ENCODE data around the gene DPP6. TPM values are rescaled to one million over a fixed set of nuclear protein-coding genes. Genes with fewer than 3 reads are reported as not detected.
"Not testable (repeated sequence)": the region's sequence is repeated elsewhere in the genome, so short reads cannot be mapped to it uniquely, and the experiment has no call there.

DPP6 gene
- total RNA-seq, 2 experiments from 2014 or later: not detected

DNA sequence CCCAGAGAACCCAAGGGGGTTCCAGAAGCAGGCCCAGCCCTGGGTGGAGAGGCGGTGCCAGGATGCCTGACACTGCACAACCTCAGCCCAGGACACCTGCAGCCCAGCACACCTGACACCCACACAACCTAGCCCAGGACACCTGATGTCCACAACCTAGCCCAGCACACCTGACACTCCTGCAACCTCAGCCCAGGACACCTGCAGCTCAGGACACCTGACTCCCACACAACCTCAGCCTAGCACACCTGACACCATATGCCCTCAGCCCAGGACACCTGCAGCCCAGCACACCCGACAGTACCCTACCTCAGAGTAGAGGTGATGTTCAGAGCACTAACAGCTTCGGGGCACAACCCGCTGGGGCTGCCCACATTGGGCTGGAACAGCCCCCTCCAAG lies 863.4 kb downstream of the DPP6 start:
- CTCF ChIA-PET: interaction anchor here (1.3 to 3.4 kb wide), 2 partner anchors 13 to 437 kb away, joined by 3 to 15 read pairs; no protein-coding TSS in a partner anchor
- Mint-ChIP-seq H3K9me3 (no peaks in the 10 kb centered on the region), H3K4me1 (peaks cover 3% of the 10 kb centered on the region), H3K27ac (no peak overlapping the region), H3K36me3 (ENCODE audit: low read depth) (no peaks in the 10 kb centered on the region), H3K4me3 (no peak overlapping the region), H3K27me3 (peaks cover 10% of the 10 kb centered on the region)
- no peak for DNase-seq
- POLR2A ChIA-PET: no interaction called here

DNA sequence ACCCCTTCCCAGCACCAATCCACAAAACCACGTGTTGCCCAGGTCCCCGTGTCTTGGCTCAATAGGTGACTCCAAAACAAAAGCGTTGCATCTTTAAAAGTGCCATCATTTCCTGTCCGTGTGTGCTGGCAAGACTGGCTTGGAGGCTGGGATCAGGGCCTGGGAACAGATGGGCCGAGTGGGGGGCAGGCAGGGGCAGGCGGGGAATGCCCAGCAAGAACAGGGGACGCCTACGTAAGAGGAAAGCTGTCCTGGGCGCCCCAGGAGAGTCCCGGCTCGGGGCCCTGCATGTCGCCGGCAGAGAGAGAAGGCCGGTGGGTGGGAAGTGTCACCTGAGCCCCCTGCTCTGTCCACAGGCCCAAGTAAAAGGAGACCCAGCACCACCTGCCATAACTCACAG lies 864.2 kb downstream of the DPP6 start:
- no peak overlapping the region for H3K4me3 Mint-ChIP-seq
- peaks cover 8% of the 10 kb centered on the region for H3K27me3 Mint-ChIP-seq
- CTCF ChIA-PET: interaction anchor here (3.4 kb wide), 1 partner anchor 12 kb away, joined by 15 read pairs; no protein-coding TSS in a partner anchor
- no peak for DNase-seq
- H3K4me1 Mint-ChIP-seq: peaks cover 3% of the 10 kb centered on the region
- POLR2A ChIA-PET: no interaction called here
- no peak overlapping the region for H3K27ac Mint-ChIP-seq
- no peaks in the 10 kb centered on the region for H3K9me3 Mint-ChIP-seq
- no peaks in the 10 kb centered on the region for H3K36me3 Mint-ChIP-seq (ENCODE audit: low read depth)

DNA sequence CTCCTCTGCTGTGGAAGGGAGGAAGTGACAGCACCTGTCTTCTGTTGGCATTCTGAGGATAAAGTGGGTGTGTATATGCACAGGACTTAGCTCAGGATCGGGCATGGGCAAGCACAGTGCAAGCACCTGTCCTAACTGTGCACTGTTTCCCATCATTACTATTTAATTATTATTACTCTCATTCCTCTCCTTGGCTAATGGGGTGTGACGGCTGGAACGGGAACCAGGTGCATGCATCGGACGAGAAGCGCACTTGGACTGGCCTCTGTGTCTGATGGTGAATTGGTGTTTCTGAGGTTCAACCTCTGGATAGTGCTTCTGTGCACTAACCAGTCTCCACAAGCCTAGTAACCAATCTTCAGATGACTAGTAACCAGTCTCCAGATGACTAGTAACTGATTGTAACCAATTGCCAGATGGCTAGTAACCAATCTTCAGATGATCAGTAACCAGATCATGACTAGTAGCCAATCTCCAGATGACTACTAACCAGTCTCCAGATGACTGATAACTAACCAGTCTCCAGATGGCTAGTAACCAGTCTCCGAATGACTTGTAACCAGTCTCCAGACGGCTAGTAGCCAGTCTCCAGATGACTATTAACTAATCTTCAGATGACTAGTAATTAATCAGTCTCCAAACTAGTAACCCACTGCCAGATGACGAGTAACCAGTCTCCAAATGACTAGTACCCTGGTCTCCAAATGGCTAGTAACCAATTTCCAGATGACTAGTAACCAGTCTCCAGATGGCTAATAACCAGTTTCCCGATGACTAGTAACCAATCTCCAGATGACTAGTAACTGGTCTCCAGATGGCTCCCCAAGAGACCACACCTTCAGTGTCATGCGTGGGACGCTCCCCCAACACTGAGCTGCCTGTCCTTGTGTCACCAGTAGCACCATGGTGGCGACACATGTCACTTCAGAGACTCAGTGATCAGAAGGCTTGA lies 864.9 kb downstream of the DPP6 start:
- POLR2A ChIA-PET: no interaction called here
- no peak for DNase-seq

DNA sequence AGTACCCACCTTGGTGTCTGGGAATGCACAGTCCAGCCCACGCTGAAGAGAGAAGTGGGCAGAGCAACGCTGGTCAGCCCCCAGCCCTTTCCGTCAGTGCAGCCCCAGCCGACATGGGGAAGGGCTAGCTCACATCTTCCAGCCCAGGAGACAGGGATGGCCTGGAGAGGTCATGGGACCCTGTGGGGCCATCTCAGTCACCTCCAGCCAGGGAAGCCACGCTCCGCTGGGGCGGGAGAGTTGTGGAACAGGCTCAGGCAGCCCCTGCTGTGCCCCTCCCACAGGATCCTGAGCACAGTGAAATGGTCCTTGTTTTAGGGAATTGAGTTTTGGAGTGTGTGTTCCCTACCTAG lies 865.6 kb downstream of the DPP6 start:
- ChIA-PET POLR2A (no interaction called here), CTCF (interaction anchor here (1.2 kb wide), 1 partner anchor 10 kb away, joined by 3 read pairs; no protein-coding TSS in a partner anchor)
- Mint-ChIP-seq H3K36me3 (ENCODE audit: low read depth) (no peaks in the 10 kb centered on the region), H3K27me3 (peaks cover 10% of the 10 kb centered on the region), H3K27ac (no peak overlapping the region), H3K4me3 (no peak overlapping the region), H3K9me3 (no peaks in the 10 kb centered on the region), H3K4me1 (peaks cover 3% of the 10 kb centered on the region)
- no peak for DNase-seq

More for the DNA sequence above, 864.9 kb downstream of the DPP6 start:
- CTCF ChIA-PET: interaction anchor here (1.2 kb wide), 1 partner anchor 11 kb away, joined by 3 read pairs; no protein-coding TSS in a partner anchor
- no peak overlapping the region for H3K27ac Mint-ChIP-seq
- no peak overlapping the region for H3K4me3 Mint-ChIP-seq
- peaks cover 3% of the 10 kb centered on the region for H3K4me1 Mint-ChIP-seq
- H3K27me3 Mint-ChIP-seq: peaks cover 8% of the 10 kb centered on the region
- H3K9me3 Mint-ChIP-seq: no peaks in the 10 kb centered on the region
- H3K36me3 Mint-ChIP-seq (ENCODE audit: low read depth): no peaks in the 10 kb centered on the region

DNA sequence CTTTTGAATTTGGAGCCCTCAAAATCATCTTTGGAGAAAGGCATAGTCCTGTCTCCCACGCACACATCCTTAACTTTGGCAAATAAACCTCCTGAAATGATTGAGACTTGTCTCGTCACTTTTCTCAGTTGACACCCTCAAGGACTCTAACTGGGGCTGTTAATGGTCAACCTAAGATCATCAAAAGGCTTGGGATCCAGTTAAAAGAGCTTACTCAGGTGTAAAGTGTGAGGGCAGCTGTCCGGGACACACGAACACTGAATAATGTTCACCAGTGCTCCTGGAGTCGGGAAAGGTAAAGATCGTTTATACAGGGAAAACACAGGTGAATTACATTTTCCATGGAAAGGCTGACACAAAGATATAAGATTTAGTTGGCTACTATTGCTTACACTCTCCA lies 866.1 kb downstream of the DPP6 start:
- no peaks in the 10 kb centered on the region for H3K9me3 Mint-ChIP-seq
- POLR2A ChIA-PET: no interaction called here

DNA sequence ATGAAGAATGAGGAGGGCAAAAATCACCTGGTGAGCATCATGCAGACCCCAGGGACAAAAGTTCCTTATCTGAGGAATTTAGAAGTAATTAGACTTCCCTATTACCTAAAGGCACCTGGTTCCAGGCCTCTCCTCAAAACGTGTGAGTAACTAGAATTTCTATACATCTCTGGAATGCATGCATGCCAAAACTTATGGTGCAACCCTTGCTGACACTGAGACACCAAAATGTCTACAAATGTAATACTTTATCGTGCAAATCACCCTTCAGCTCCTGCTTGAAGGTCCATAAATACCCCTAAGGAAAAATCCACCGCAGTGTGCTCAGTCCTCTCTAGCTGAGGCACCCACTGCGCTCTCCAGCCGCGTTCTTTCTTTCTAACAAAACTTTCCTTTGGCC lies 866.5 kb downstream of the DPP6 start:
- Mint-ChIP-seq H3K27me3 (peaks cover 9% of the 10 kb centered on the region), H3K9me3 (no peaks in the 10 kb centered on the region), H3K27ac (no peak overlapping the region), H3K4me1 (peaks cover 3% of the 10 kb centered on the region), H3K36me3 (ENCODE audit: low read depth) (no peaks in the 10 kb centered on the region), H3K4me3 (no peak overlapping the region)
- DNase-seq: no peak
- ChIA-PET CTCF (no interaction called here), POLR2A (no interaction called here)

More for the DNA sequence above, 866.1 kb downstream of the DPP6 start:
- H3K27me3 Mint-ChIP-seq: peaks cover 10% of the 10 kb centered on the region
- CTCF ChIA-PET: interaction anchor here (1.2 kb wide), 1 partner anchor 10 kb away, joined by 3 read pairs; no protein-coding TSS in a partner anchor
- no peak overlapping the region for H3K27ac Mint-ChIP-seq
- no peaks in the 10 kb centered on the region for H3K36me3 Mint-ChIP-seq (ENCODE audit: low read depth)
- no peak overlapping the region for H3K4me3 Mint-ChIP-seq
- DNase-seq: no peak
- peaks cover 3% of the 10 kb centered on the region for H3K4me1 Mint-ChIP-seq

DNA sequence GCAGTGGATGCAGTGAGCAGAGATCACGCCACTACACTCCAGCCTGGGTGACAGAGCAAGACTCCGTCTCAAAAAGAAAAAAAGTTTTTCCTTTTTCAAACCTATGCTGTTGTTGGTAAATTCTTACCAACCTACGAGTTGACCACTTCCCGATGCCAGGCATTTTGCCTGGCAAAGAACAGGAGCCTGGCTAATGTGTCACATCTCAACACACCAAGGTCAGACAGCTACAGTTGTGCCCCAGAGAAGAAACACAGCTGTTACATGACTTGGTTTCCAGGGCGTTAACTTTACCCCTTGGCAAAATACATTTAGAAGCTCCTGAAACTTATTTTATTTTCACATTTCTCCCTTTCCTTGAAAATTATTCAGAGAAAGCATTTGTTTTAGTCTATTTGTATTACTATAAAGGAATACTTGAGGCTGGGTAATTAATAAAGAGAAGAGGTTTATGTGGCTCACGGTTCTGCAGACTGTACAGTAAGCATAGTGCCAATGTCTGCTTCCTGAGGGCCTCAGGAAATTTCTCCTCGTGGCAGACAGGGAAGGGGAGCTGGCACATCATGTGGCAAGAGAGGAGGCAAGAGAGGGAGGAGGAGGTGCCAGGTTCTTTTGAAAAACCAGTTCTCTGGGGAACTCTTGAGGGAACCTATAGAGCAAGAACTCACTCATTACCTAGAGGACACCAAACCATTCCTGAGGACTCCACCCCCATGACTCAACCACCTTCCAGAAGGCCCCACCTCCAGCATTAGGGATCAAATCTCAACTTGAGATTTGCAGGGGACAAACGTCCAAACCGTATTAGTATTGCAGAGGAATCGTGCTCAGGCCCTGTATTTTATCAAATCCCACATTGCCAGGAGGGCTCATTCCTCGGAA lies 867.4 kb downstream of the DPP6 start:
- Mint-ChIP-seq H3K36me3 (ENCODE audit: low read depth) (no peaks in the 10 kb centered on the region), H3K27me3 (peaks cover 6% of the 10 kb centered on the region), H3K4me1 (no peaks in the 10 kb centered on the region), H3K9me3 (no peaks in the 10 kb centered on the region), H3K27ac (no peak overlapping the region), H3K4me3 (no peak overlapping the region)
- POLR2A ChIA-PET: no interaction called here
- no peak for DNase-seq
- CTCF ChIA-PET: no interaction called here

DNA sequence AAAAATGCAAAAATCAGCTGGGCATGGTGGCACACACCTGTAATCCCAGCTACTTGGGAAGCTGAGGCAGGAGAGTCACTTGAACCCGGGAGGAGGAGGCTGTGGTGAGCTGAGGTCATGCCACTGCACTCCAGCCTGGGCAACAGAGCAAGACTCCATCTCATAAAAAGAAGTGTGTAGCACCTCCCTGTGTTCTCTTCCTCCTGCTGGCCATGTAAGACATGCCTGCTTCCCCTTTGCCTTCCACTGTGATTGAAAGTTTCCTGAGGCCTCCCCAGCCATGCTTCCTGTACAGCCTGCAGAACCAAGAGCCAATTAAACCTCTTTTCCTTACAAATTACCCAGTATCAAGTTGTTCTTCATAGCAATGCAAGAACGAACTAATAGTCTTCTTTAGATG lies 870.3 kb downstream of the DPP6 start:
- H3K4me3 Mint-ChIP-seq; DNase-seq; H3K4me1 Mint-ChIP-seq; H3K27ac Mint-ChIP-seq; H3K36me3 Mint-ChIP-seq (ENCODE audit: low read depth); POLR2A ChIA-PET; H3K9me3 Mint-ChIP-seq; CTCF ChIA-PET; H3K27me3 Mint-ChIP-seq: not testable (repeated sequence)

DNA sequence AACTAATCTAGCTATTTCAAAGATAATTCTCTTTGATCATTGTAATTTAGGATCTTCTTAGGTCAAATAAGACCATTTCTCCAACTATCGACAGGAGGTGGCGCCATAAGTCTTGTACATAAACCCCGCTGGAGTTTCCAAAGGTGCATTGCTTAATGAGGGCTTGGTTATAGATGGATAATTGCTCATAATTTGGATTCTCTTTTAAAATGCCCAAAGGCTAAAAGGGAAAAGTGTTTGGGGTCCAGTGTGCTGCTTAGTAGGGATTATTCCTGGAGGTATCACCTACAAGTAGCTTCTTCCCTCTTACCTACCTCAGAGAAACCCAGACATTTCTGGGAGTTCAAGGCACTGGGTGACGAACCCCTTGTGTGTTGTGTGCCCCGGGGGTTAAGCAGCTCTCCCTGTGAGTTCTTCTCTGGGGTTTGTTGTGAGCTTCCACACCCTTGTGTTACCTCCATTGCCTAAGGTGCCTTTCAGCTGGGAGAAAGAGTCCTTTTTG lies 875.5 kb downstream of the DPP6 start:
- Mint-ChIP-seq H3K27ac (peak overlapping the region; percentile 96), H3K4me3 (peak overlapping the region; percentile 84), H3K4me1 (peaks cover 22% of the 10 kb centered on the region), H3K27me3 (peaks cover 3% of the 10 kb centered on the region), H3K36me3 (ENCODE audit: low read depth) (no peaks in the 10 kb centered on the region), H3K9me3 (no peaks in the 10 kb centered on the region)
- DNase-seq: peak; percentile 88
- ChIA-PET POLR2A (interaction anchor here (0.6 kb wide), 2 partner anchors 610 to 893 kb away, joined by 4 read pairs; no protein-coding TSS in a partner anchor), CTCF (interaction anchor here (0.7 to 2.5 kb wide), 18 partner anchors 10 to 839 kb away, joined by 3 to 16 read pairs (median 4); no protein-coding TSS in a partner anchor)

DNA sequence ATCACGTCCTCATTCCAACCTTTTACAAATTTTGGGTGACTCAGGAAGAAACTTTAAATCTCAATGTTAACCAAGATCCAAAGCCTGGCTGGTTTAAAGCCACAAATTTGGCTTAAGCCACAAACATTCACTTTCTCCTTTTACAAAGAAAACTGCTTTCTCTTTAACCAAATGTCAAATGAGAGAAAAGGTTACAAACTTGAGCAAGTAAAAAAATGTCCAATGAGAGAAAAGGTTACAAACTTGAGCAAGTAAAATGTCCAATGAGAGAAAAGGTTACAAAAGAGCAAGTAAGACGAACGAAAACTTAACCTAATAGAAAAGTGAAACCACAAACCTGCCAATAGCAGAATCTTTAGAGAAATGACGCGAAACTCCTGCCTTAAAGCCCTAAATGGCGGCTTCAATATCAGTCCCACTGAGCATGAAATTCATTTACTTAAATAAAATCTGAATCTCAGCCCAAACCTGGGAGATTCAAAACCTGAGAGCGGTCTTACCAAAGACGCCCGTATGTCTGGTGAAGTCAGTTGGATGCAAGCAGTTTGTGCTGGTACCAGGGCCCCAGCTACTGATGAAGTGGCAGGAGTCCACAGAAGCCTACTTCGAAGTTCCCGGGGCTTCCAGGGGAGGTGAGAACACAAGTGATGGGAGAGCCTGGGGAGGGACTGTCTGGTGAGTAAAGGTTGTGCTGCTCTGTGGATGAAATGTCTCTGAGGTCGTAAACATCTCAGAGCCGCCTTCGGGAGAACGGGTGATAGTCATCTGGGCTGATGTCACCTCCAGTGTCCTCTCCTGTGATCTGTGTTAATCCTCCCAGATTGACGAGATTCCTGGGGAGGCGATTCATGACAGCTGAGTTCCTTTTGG lies 876.2 kb downstream of the DPP6 start:
- Mint-ChIP-seq H3K27me3 (peaks cover 3% of the 10 kb centered on the region), H3K4me1 (peaks cover 22% of the 10 kb centered on the region), H3K36me3 (ENCODE audit: low read depth) (peaks cover 6% of the 10 kb centered on the region), H3K9me3 (peaks cover 3% of the 10 kb centered on the region), H3K27ac (peak overlapping the region; percentile 96), H3K4me3 (peak overlapping the region; percentile 84)
- peak; percentile 61 for DNase-seq
- CTCF ChIA-PET: interaction anchor here (0.7 to 2.5 kb wide), 17 partner anchors 11 to 839 kb away, joined by 3 to 16 read pairs (median 4); no protein-coding TSS in a partner anchor
- POLR2A ChIA-PET: no interaction called here

DNA sequence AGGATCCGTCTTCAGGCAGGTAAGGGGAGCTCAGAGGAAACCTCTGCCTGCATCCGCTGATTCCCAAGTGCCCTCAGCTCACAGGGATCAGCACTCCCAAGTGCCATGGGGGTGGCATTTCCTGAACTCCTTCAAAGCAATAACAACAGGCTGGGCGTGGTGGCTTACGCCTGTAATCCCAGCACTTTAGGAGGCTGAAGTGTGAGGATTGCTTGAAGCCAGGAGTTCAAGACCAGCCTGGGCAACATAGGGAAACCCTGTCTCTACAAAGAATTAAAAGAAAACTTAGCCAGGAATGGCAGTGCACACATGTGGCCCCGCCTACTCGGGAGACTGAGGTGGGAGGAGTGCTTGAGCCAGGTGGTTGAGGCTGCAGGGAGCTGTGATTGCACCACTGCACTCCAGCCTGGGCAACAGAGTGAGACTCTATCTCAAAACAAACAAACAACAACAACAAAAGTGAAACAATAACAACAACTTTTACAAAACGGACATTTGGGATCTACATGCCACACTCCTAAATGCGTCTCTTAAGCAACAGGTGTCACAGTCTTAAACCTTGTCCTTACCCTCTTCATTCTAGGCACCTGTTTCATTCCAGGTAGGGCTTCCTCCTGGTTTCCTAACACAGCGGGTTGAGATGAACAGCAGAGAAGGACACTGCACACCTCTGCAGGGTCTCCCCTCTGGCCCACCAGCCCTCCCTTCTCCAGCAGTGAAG lies 877.0 kb downstream of the DPP6 start:
- DNase-seq: no peak

More for the DNA sequence above, 877.0 kb downstream of the DPP6 start:
- peak overlapping the region; percentile 84 for H3K4me3 Mint-ChIP-seq
- peaks cover 3% of the 10 kb centered on the region for H3K27me3 Mint-ChIP-seq
- POLR2A ChIA-PET: no interaction called here
- H3K4me1 Mint-ChIP-seq: peaks cover 22% of the 10 kb centered on the region
- peaks cover 12% of the 10 kb centered on the region for H3K36me3 Mint-ChIP-seq (ENCODE audit: low read depth)
- CTCF ChIA-PET: interaction anchor here (1.2 to 2.5 kb wide), 4 partner anchors 15 to 818 kb away, joined by 3 to 15 read pairs (median 6); no protein-coding TSS in a partner anchor
- peak overlapping the region; percentile 96 for H3K27ac Mint-ChIP-seq
- peaks cover 10% of the 10 kb centered on the region for H3K9me3 Mint-ChIP-seq

All from activated CD4-positive, alpha-beta T cell treated with anti-CD3 and anti-CD28 coated beads, Interleukin-2, amount 10 ng/mL, durations not matched to agents 7 days and 5 days (primary cell).